ENCODE results near the gene AKT1S1. TPM values are rescaled to one million over a fixed set of nuclear protein-coding genes. Genes with fewer than 3 reads are reported as not detected.

Gene AKT1S1
- total and polyA plus RNA-seq, 2 donors (not counting 1 experiment from before 2014, with no cell fraction given) = 16.6 to 23.0 TPM

DNA sequence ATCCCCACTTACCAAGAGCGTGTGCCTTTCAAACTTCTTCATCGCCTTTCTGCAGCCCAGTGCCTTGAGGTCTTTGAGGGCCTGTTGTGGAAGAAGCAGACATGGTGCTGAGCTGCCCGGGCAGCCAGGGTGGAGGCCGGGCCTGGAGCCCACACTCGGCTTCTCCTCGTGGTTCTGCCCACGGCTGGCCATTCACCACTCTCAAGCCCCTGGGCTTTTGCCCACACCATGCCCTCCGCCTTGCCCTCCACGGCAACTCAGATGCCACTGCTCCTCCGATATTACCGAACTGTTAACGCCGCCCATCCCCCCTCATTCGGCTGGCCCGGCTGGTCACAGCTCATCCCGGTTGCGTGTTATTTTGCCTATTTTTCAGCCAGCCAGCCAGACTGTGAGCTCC lies 14.2 kb upstream of the AKT1S1 start:
- no peaks in the 10 kb centered on the region for H3K9me3 Mint-ChIP-seq (ENCODE audit: insufficient read depth)
- H2AFZ ChIP-seq (ENCODE audit: insufficient read depth, low read depth, low read length, poor library complexity, severe bottlenecking) = no peak overlapping the region
- H3K36me3 ChIP-seq (replicated peaks in 1 of 2; ENCODE audit: control extremely low read depth in 1 of 2, control insufficient read depth in 1 of 2, extremely low read depth in 1 of 2, insufficient read depth in 2 of 2, low read length in 1 of 2) = no peaks in the 10 kb centered on the region
- TF ChIP-seq EZH2 (IDR thresholded peaks at IDR 0.05; ENCODE audit: borderline replicate concordance, insufficient read depth, low read depth, low read length, poor library complexity, severe bottlenecking) = no peak
- TF ChIP-seq, protein P1, sequence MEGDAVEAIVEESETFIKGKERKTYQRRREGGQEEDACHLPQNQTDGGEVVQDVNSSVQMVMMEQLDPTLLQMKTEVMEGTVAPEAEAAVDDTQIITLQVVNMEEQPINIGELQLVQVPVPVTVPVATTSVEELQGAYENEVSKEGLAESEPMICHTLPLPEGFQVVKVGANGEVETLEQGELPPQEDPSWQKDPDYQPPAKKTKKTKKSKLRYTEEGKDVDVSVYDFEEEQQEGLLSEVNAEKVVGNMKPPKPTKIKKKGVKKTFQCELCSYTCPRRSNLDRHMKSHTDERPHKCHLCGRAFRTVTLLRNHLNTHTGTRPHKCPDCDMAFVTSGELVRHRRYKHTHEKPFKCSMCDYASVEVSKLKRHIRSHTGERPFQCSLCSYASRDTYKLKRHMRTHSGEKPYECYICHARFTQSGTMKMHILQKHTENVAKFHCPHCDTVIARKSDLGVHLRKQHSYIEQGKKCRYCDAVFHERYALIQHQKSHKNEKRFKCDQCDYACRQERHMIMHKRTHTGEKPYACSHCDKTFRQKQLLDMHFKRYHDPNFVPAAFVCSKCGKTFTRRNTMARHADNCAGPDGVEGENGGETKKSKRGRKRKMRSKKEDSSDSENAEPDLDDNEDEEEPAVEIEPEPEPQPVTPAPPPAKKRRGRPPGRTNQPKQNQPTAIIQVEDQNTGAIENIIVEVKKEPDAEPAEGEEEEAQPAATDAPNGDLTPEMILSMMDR (IDR thresholded peaks at IDR 0.05) = no peak
- peaks cover 0 to 7% (median 0%) of the 10 kb centered on the region in 3 donors for H3K9me3 ChIP-seq (ENCODE audit: control extremely low read depth in 1 of 3, control insufficient read depth in 2 of 3, insufficient read depth in 1 of 3, low read length in 2 of 3)
- peak overlapping the region; percentile 26 for H3K27ac Mint-ChIP-seq
- peaks cover 4% of the 10 kb centered on the region for H3K79me2 ChIP-seq (ENCODE audit: control insufficient read depth, insufficient read depth, low read length)
- H3K27me3 ChIP-seq (replicated peaks in 1 of 4; ENCODE audit: control extremely low read depth in 1 of 4, control insufficient read depth in 3 of 4, insufficient read depth in 4 of 4, low read length in 3 of 4) = no peaks in the 10 kb centered on the region
- intact Hi-C loops (cut with micrococcal nuclease) = no loop called here
- H3K9ac ChIP-seq (ENCODE audit: low read length) = no peak overlapping the region
- H3K4me1 Mint-ChIP-seq = peaks cover 42% of the 10 kb centered on the region
- no peak overlapping the region for H3K4me3 ChIP-seq (ENCODE audit: control extremely low read depth in 1 of 5, extremely low read depth in 1 of 5, insufficient read depth in 1 of 5, low read depth in 2 of 5, low read length in 4 of 5)
- CTCF ChIA-PET = interaction anchor here (0.7 to 1.2 kb wide), 2 partner anchors 26 to 106 kb away, joined by 3 read pairs; no protein-coding TSS in a partner anchor
- H3K4me3 Mint-ChIP-seq = peak overlapping the region; percentile 23
- H3K4me1 ChIP-seq (ENCODE audit: control insufficient read depth in 2 of 2, insufficient read depth in 2 of 2, low read length in 2 of 2) = peaks cover 18 to 33% of the 10 kb centered on the region in 2 donors
- no peak overlapping the region for H3K27ac ChIP-seq (ENCODE audit: low read length in 2 of 2)
- peaks cover 15% of the 10 kb centered on the region for H4K20me1 ChIP-seq (ENCODE audit: control insufficient read depth, insufficient read depth, low read length, poor library complexity, severe bottlenecking)
- POLR2A ChIA-PET = interaction anchor here (0.6 to 2.1 kb wide), 4 partner anchors 20 to 999 kb away, joined by 3 to 8 read pairs (median 3); no protein-coding TSS in a partner anchor
- H3K27me3 Mint-ChIP-seq = no peaks in the 10 kb centered on the region
- ATAC-seq (ENCODE audit: low read depth) = no peak
- 96% methylated on average over 16 of the region's 17 CpGs for WGBS (ENCODE audit: insufficient coverage)
- no peak for DNase-seq
- no peak overlapping the region for H3K4me2 ChIP-seq (replicated peaks; ENCODE audit: low read depth, low read length, poor library complexity, severe bottlenecking)
